HG02759 (cell line): ENCODE data around the gene CD163L1.
"Not testable (repeated sequence)": the region's sequence is repeated elsewhere in the genome, so short reads cannot be mapped to it uniquely, and the experiment has no call there.

Experiments used
- ATAC-seq: cut with Tn5 transposase; IDR thresholded peaks from one replicate; pipeline ENCODE4 v1.9.1; 2021; ENCODE audit warnings: mild to moderate bottlenecking, moderate library complexity; ENCODE audit not compliant: unreplicated experiment

The CD163L1 gene

DNA sequence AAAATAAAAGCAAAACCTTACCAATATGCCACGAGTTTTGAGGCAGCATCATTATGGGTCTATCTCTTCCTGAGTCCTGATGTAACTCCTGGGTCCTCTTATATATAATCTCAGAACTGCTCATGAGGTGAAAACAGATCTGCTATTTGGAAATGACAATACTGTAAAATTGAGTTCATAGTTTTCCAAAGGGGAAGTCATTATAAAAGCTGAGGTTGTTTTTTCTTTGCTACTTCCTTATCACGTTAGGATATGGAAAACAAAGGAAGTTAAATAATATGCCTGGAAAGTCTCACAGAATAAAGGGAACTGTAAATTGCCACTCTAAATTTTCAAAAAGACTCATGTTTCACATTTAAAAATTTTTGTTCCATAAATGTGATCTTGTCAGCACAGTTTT is at the start of gene CD163L1:
CD163L1 (minus strand) TSS at position 78 of the 400 bp plus-strand sequence; CDS start at position 52, 26 bp downstream.
- ATAC-seq, result no peak

DNA sequence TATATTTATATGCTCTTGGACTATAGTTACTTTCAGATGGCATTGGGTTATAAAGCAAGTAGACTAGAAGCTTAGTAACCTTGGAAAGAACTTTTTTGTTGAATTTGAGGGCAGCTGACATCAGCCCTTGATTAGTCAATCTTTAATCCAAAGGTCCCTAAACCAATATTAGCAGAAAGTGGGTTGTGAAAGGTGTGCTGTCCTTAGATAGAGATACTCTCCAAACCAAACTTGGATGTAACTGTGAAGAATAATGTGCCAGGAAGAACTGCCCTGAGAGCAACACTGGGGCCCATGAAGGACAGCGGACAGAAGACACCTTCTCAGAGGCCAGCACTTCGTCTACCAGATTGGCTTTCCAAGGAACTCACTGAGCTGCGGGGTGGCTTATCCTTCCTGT is 49.1 kb upstream of the CD163L1 start:
- no peak for ATAC-seq

DNA sequence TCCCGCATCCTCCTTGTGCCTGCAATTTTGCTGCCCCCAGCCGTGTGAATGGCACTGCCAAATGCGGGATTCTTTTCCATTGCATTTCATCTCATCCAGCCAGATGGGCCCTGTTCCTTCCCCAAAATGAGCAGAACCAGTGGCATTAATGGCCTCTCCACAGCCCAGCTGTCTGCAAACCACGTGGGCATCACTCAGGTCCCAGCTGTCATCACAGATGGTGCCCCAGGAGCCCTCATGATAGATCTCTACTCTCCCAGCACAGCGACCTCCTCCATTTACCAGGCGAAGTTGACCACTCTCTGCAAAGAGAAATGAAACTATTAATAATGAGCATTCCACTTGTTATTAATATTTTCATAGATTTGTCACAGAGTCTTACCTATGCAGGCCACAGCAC is 42.6 kb upstream of the CD163L1 start:
- ATAC-seq, result no peak

DNA sequence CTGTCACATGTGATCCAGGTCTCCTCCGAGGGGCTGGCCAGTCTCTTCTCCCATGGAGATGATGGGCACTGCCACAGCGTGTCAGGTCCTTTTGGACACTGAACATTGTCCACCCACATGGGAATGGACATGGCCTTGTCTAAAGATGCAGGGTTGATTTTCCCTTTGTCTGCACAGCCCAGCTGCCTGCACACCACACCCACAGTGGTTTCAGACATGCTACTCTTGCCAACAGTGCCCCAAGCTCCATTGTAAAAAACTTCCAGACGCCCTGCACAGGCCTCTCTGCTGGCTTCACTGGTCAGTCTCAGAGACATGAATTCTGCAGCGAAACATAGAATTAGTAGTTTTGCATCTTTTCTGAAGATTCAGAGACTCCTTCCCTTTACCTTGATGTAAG is 41.1 kb upstream of the CD163L1 start:
- no peak for ATAC-seq

DNA sequence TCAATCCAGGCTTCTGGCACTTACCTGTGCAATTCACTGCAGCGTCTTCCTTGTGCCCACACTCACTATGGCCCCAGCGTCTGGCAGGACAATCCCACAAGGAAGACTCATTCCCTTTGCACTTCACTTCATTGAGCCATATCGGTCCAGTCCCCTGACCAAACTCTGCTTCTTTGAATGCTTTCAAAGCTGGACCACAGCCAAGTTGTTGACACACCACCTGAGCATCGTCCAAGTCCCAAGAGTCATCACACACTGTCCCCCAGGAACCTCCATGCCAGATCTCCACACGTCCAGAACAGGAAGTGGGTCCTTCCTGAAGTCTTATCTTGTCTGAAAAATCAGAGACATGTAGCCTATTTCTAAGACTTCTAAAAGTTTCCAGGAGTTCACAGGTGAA is 39.4 kb upstream of the CD163L1 start:
- no peak for ATAC-seq

DNA sequence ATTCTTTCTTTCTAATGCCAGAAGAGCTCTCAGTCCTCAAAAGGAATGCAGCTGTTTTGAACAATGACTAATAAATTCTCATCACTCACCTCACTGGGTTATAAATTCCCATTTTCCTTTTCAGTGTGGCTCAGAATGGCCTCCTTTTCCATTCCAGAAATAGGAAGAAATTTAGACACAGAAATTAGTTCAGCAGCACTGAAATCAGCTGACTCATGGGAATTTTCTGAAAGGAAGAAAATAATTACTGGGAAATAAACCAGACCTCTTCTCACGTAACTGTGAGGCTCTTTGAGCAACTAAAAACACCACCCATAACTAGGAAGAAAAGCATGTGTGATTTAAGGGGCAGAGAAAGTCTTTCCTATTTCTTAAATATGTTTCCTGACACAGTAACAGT is 35.8 kb upstream of the CD163L1 start:
- no peak for ATAC-seq

DNA sequence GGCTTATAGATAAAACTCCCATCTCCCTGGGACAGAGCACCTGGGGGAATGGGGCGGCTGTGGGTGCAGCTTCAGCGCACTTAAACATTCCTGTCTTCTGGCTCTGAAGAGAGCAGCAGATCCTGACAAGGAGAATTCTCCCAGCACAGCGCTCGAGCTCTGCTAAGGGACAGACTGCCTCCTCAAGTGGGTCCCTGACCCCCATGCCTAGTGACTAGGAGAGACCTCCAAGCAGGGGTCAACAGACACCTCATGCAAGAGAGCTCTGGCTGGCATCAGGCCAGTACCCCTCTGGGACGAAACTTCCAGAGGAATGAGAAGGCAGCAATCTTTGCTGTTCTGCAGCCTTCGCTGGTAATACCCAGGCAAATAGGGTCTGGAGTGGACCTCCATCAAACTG is 28.1 kb upstream of the CD163L1 start:
- no peak for ATAC-seq

DNA sequence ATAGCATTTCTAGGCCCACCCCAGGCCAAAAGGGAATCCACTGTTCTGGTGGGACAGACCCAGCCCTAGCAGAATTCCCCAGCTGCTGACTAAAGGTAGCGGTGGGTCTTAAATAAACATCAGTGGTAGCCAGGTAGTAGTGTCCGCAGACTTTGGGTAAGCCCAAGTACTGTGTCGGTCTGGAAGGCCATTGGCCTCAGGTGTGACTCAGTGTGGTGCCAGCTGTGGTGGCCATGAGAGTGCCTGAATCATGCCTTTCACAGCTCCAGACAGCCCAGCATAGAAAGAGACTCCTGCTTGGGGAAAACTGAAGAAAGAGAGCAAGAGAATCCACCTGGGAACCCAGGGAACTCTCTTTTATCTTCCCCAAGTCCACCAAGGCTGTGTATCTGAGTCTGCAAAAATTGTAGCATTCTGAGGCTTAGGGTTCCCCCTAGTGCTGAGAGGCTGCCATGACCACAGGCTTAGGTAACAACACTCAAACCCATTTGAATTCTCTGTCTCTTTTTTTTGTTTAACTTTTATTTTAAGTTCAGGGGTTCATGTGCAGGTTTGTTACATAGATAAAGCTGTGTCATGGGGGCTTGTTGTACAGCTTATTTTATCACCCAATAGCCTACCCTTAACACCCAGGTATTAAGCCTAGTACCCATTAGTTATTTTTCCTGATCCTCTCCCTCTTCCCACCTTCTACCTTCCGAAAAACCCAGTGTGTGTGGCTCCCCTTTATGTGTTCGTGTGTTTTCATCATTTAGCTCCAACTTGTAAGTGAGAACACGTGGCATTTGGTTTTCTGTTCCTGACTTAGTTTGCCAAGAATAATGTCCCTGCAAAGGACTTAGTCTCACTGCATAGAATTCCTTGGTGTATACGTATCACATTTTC is 16.7 kb upstream of the CD163L1 start:
- no peak for ATAC-seq

DNA sequence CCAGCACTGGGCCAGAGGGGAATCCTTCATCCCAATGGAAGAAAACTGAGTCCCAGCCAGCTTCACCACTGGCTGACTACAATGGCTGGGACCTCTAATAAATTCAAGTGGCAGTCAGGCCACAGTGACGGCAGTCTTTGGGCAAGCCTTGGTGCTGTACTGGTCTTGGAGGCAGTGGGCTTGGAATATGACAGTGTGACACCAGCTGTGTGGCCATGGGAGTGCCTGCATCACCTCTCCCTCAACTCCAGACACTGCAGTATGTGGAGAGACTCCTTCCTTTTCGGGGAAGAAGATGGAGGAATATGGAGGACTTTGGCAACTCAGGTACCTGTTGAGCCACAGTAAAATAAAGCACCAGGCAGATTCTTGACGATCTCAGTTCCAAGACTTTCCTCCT is 16.0 kb upstream of the CD163L1 start:
- no peak for ATAC-seq

DNA sequence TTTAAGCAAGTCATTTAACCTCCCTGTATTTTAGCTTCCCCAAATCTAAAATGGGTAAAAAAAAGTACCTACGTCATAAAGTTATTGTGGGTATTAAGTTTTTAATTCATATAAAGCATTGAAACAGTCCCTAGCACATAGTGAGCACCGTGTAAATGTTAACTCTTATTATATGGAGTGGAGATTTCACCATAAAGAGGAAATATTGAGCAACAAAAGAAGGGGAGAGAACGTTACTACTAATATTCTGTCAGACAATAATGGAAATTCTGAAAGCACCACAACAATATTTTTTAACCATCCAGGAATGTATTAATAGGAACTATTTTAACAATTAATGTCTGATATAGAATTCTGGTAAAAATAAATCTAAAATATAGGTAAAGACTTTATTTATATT is 7.8 kb upstream of the CD163L1 start:
- ATAC-seq, result no peak

DNA sequence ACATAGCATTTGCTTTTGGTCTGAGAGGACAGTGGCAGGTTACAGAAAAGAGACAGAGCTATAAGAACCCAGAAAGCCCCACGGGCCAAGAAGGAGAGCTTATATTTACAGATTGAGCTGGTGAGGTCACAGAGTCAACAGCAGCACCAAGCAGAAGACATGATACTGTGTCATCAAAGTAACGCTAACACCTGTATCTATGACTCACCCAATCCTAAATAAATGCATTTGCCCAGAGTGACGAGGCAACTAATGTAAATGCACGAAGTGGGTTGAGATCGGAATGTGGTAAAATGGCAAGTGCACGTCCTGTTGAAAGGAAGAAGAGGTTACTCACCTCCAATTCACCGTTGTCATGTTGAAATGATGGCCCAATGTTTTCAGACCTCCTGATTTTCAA is 6.7 kb upstream of the CD163L1 start:
- no peak for ATAC-seq

DNA sequence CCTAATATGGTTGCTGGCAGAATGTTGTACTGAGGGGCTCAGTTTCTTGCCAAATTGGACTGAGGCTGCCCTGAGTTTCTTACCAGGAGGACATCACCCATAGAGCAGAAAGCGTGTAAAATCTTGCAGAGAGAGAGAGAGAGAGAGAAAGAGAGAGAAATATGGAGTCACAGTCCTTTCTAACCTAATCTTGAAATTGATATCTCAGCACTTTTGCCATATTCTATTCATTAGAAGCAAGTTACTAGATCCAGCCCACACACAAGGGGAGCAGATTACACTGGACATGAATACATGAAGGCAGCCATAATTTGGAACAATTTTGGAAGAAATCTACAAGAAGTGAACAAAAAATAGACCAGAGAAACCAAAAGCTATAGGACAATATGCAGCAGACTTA is 4.1 kb upstream of the CD163L1 start:
- no peak for ATAC-seq

DNA sequence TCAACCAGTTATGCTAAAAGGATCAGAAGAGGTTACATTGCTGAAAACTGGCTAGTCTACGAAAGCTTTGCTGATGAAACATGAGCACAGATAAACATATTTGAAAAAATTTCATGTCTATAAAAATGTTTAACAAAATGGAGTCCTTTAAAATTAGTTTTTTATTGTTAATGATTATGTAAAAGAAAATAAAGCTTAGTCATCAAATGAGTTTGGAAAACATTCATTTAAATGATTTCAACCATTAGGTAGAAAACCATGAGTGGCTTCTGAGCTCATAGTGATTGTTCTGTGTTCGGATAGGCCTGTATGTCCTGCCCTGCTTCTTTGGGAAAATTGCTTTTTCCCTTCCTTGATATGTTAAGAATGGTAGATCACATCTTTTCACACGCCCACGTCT is 584 bp upstream of the CD163L1 start:
- no peak for ATAC-seq

DNA sequence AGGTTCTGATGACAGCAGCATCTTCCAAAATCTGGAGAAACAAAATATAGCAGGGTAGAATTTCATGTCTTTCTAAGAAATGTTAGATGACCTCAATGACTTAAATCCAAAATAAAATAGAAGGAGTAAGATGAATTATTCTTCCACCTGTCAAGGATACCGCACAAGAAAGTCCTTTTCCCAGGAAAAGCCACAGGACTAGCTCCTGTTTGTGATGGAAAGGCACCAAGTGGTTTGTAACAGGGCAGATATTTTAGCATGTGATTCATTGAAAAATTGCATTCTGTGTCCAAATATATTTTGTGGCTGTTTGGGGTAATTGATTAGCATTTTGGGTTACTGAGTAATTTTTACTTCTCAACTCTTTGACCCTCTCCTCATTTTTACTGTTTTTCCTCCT is 2.7 kb downstream of the CD163L1 start:
- no peak for ATAC-seq

DNA sequence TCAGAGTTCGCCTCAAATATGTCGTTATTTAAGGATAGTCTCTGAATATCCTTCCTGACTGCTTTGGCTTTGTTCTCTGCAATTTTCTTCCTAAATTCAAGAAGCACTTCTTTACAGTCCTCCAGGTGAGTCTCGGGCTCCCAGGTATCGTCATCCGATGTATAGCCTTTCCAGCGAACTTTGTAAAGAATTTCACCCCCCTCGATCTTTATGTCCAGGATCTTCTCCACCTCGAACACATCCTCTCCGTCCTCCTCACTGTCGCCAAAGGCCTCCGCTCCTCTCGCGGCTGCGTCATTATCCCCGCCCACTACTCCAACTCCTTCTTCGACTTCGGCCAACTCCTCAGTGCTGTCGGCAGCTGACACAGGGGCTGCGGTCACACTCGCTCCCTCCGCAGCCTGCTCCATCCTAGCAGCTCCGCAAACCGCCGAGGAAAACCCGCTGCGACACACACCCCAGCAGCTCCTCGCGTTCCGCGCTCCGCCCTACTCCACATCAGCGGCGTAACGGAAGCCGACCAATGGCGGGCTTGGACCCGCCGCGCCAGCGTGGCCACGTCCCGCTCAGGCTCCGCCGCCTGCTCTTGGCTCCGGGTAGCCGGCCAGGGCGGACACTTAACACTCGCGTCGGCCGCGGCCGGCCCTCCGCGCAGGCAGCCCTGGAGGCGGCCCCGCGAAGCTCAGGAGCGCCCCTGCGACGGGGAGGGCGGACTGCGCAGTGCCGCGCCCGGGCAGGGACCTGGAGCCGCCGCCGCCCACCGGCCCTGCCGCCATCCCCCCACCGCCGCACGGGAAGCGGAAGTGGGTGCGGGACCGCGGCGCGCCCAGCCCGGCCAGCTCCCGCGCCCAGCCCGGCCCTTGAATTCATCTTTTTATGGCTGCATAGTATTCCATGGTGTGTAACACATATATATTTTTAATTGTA is 4.1 kb downstream of the CD163L1 start:
- no peak for ATAC-seq

DNA sequence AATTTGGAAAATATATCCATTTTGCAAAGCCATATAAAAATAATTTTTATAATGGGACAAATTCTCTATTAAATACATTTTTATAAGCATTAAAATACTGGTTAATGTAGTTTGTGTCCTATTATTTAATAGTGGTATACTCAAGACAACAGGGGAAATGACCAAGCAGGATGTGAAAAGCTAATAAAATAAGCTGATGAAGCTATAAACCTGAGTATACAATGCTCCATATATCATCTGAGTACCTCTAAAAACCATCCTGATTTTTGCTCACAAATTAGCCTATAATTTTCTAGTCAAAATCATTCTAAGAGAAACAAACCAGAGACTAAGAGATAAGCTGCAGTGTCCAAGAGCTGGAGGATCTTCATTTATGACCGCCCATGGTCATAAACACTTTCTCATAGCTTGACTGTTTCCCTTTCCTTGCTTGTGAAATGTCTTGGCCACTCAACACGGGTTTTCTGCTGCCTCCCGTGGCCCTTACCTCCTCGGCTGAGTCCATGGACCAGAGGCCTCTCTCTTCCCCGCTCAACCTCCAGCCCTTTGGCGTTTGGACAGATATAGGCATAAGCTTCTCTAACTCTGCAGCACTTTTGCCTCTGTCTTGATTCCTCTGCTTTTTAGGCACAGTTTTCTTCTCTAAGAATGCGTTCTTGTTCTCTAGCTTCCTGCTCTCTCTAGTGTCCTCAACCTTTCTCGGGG is 5.5 kb downstream of the CD163L1 start:
- ATAC-seq, result not testable (repeated sequence)

DNA sequence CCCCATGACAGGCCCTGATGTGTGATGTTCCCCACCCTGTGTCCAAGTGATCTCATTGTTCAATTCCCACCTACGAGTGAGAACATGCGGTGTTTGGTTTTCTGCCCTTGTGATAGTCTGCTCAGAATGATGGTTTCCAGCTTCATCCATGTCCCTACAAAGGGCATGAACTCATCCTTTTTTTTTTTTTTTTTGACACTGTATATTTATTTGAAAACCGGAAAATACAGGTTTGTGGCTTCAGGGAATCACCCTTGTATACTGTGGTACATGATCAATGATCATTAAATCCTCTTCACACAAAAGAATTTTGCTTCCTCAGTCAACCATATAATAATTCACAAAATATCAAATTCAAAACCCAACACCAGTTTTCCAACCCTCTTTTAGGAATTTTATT is 6.5 kb downstream of the CD163L1 start:
- not testable (repeated sequence) for ATAC-seq

DNA sequence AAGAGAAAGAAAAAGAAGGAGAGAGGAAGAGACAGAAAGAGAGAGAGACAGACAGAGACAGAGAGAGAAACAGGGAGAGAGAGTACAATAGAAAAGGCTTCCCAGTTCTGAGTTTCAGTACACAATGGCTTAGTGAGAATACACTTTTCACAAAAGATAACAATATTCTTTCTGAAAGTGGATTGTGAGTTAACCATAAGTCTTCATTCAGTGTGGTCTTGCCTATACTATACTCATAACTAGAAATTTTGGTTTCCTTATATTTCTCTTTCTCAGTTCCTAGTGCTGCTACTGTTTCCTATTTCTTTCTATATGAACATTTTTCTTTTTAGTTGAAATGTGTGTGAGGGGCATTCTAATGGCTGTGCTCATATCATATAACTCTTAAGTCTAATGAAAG is 9.3 kb downstream of the CD163L1 start:
- no peak for ATAC-seq

DNA sequence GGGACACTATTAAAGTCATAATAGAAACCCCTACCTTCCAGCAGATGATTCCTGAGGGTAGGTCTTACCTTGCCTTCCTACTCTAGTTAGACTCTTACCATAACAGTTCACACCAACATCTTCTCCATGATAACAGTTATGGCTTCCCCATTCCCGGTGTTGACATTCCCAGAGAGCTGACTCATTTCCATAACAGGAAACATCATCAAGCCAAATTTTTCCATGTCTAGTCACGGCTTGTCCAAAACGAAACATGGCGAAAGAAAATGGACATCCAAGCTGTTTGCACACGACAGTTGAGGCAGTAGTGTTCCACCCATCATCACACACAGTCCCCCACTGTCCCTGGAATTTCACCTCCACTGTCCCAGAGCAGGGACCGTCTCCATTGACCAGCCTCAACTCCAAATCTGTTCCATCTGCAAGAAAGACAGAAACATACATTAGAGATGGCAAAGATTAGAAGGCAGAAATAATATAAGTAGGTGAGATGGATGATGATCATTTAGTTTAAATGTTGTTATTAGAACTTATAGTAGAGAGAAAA is 10.6 kb downstream of the CD163L1 start:
- ATAC-seq, result no peak

DNA sequence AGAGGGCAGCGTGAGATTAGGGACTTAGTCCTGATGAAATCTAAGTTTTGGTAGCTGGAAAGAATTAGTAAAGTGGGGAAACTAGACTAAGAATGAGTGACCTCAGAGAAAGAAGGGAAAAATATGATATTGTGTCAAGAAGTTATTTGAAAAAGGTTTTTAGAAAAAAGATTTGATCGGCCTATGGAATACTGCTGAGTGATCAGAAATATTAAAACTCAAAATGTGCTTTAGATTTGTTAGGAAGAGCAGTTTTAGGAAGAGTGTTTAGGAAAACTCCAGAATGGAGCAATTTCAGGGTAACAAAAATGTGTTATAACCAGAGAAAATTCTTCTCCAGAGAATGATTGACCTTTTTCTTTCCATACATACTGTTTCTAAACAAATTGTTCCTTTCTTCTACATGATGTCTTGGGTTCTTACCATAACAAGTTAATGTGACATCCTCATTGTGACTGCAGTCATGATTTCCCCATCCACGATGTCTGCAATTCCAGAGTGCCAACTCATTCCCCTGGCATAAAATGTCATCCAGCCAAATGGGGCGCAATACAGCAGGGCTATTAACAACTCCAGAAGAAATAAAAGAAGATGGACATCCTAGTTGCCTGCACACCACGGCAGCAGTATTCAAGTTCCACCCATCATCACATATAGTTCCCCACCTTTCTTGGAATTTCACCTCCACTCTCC is 11.8 kb downstream of the CD163L1 start:
- ATAC-seq, result no peak
